HEK293 (cell line): ENCODE measurements around the gene FEV.

ENCODE experiments used
- ZNF423 ChIP-seq: fragments of 450-650 bp; formaldehyde crosslinking; IDR thresholded peaks from 2 replicates; pipeline ENCODE4 v1.5.1; 2016; ENCODE audit warnings: missing biosample characterization, missing genetic modification characterization
- ZNF544 ChIP-seq: fragments of 450-650 bp; formaldehyde crosslinking; IDR thresholded peaks from 2 replicates; pipeline ENCODE4 v1.5.0; 2017; ENCODE audit warnings: missing biosample characterization, missing genetic modification characterization
- ZNF600 ChIP-seq: fragments of 450-650 bp; formaldehyde crosslinking; IDR thresholded peaks from 2 replicates; pipeline ENCODE4 v1.5.1; 2016; ENCODE audit warnings: missing biosample characterization, missing genetic modification characterization
- ZNF701 ChIP-seq: fragments of 450-650 bp; formaldehyde crosslinking; IDR thresholded peaks from 2 replicates; pipeline ENCODE4 v1.5.1; 2016; ENCODE audit warnings: missing biosample characterization, missing genetic modification characterization
- TF ChIP-seq, protein P1 (sequence below): fragments of 450-650 bp; formaldehyde crosslinking; IDR thresholded peaks from 2 replicates; pipeline ENCODE4 v1.5.1; 2016; ENCODE audit warnings: missing biosample characterization, missing genetic modification characterization

DNA sequence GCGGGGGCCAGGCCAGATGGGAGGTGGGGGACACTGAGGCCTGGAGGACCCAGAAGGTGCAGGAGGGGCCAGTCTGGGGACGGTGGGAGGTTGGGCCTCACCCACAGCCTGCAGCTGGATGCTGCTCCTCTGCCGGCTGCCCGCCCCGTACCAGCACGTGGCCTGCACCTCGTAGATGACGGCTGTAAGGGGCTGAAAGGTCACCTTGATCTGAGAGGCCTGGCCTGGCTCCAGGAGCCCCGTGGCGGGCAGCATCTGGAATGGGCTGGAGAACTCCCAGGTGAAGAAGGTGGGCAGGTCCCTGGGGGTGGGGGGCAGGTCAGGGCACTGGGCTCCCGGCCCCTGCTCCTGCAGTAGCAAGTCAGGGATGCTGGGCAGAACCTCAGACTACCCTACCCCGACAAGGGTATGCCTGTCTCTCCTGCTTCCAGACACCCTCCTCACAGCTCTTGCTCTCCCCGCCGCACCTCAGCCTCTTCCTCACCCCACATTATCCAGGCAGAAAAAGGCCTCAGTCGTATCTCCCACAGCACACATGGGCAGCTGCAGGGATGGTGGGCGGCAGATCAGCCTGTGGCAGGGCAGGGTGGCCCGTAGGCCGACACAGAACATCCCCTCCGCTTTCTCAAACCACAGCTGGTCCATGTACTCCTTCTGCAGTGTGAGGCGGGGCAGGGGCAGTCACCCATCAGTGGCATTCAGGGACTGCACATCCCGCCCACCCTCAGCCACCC, 46.2 kb upstream of the FEV start:
- TF ChIP-seq, protein P1, sequence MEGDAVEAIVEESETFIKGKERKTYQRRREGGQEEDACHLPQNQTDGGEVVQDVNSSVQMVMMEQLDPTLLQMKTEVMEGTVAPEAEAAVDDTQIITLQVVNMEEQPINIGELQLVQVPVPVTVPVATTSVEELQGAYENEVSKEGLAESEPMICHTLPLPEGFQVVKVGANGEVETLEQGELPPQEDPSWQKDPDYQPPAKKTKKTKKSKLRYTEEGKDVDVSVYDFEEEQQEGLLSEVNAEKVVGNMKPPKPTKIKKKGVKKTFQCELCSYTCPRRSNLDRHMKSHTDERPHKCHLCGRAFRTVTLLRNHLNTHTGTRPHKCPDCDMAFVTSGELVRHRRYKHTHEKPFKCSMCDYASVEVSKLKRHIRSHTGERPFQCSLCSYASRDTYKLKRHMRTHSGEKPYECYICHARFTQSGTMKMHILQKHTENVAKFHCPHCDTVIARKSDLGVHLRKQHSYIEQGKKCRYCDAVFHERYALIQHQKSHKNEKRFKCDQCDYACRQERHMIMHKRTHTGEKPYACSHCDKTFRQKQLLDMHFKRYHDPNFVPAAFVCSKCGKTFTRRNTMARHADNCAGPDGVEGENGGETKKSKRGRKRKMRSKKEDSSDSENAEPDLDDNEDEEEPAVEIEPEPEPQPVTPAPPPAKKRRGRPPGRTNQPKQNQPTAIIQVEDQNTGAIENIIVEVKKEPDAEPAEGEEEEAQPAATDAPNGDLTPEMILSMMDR, result no peak
- no peak for TF ChIP-seq ZNF423 (tag by site-specific recombination)
- TF ChIP-seq ZNF701 (tag by site-specific recombination), result no peak
- no peak for TF ChIP-seq ZNF544
- no peak for TF ChIP-seq ZNF600 (tag by site-specific recombination)
